ENCODE data around the gene SKIDA1. TPM values are rescaled to one million over a fixed set of nuclear protein-coding genes. Genes with fewer than 3 reads are reported as not detected.

SKIDA1 gene
- 0.47 and 0.60 TPM in 2 replicates for total RNA-seq

DNA sequence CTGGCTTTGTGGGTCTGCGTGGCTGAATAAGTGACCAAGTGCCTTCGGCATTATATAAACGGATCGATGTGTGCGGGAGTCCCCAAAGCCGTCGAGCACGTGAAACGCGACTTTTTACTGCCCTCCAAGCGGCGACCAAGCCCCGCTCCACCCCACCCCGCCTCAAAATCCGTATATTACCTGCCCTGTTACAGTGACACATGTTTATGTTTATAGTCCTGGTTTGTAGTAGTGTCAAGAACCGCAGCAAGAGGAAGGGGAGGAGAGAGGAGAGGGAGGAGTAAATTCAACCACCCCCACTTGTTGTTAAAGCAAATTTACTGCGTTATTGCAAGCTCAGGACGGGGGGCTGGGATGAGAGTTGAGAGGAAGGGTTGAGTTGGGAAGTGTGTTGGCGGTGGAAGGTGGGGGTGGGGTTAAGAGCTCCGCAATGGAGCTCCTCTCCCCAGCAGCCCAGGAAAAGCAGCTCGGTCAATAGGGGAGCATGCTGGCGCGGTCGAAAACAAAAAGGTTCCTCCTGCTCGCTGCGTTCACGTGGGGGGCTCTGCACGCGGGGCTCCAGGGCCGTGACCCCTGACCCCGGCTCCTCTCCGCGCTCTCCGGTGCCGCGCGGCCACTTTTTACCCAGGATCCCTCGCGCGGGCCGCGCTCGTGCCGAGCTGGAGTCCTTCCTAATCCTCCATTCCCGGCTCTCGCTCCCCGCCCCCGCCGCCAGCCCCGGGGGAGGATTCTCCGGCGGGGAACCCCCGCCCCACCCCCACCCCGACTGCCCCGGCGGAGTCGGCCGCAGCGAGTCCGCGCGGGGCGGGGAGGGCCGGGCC is at the start of gene SKIDA1:
Gene SKIDA1 (minus strand): TSS at position 316 of the 821 bp plus-strand sequence. CDS start 7,860 bp downstream, outside the sequence.

DNA sequence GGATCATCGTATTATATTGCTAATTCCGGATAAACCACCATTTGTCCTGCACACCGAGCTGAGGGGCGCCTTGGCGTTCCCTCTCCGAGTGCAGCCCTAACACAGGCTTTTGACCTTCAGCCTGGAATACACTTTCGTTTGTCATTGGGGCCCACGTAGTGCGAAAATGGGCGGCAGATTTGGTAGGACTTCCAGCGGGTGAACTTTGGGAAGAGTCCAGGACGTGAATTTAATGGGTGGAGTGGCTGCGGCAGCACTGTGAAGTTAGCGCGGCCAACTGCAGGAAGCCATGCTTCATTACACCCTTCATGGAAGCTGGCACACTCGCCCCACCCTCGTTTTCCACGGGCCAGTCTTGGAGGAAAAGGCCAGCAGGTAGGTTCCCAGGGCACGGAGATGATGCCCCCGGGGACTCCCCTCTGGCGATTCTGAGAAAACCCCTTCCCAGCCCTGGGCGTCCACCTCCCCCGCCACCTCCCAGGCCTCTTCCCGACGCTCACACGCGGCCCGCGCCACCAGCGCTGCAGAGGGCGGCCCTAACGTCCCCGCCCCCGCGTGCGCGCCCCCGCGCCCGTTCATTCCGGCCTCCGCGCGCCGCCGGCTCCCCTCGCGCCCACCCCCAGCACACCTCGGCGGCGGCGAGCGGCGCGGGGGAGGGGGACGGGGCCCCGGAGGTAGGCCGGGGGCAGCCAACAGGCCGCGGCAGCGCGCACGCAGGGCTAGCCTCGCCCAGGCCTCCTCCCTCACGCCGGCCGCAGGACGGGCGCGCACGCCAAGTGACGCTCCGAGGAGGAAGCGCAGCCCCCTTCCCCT is 8.2 kb upstream of the SKIDA1 start, which contains the start of gene MLLT10:
Gene MLLT10 (plus strand): TSS at position 766 of the 813 bp plus-strand sequence. CDS start 413 bp downstream, outside the sequence.

Other genes with a start within 250 kb of the SKIDA1 start
- gene MLLT10, start 8.6 kb upstream of the SKIDA1 start, total RNA-seq: 41.1 and 55.0 TPM in 2 replicates